Hepatocyte (in vitro differentiated cells): ENCODE measurements around the gene SCAF4. TPM values are rescaled to one million over a fixed set of nuclear protein-coding genes. Genes with fewer than 3 reads are reported as not detected.

Source experiments
- DNase-seq: peaks from one replicate; pipeline ENCODE4 v3.0.0-alpha.2; 2016; ENCODE audit warnings: low spot score
- H2AFZ ChIP-seq: fragments of 200-600 bp; sonication (generic); 2 replicates; pipeline ENCODE4 v1.6.0; 2016; ENCODE audit warnings: antibody characterized with exemption, mild to moderate bottlenecking
- H3K27ac ChIP-seq: fragments of 200-600 bp; sonication (generic); 2 replicates; pipeline ENCODE4 v1.5.1; 2016; ENCODE audit warnings: mild to moderate bottlenecking
- H3K27me3 ChIP-seq: fragments of 200-600 bp; sonication (generic); 2 replicates; pipeline ENCODE4 v1.6.1; 2016
- H3K36me3 ChIP-seq: fragments of 200-600 bp; sonication (generic); replicated peaks from 2 replicates; pipeline ENCODE4 v1.5.1; 2016; ENCODE audit warnings: low read depth; ENCODE audit not compliant: insufficient read depth
- H3K4me1 ChIP-seq: fragments of 200-600 bp; sonication (generic); 2 replicates; pipeline ENCODE4 v1.5.1; 2016; ENCODE audit warnings: mild to moderate bottlenecking, moderate library complexity; ENCODE audit not compliant: insufficient read depth
- H3K4me2 ChIP-seq: fragments of 200-600 bp; sonication (generic); 2 replicates; pipeline ENCODE4 v1.6.0; 2016
- H3K4me3 ChIP-seq: fragments of 200-600 bp; sonication (generic); 2 replicates; pipeline ENCODE4 v1.5.1; 2016; ENCODE audit warnings: mild to moderate bottlenecking
- H3K79me2 ChIP-seq: fragments of 200-600 bp; sonication (generic); 2 replicates; pipeline ENCODE4 v1.6.0; 2017; ENCODE audit warnings: mild to moderate bottlenecking
- H3K9me2 ChIP-seq: fragments of 200-600 bp; sonication (generic); replicated peaks from 2 replicates; pipeline ENCODE4 v1.6.0; 2017; ENCODE audit warnings: mild to moderate bottlenecking; ENCODE audit not compliant: insufficient read depth
- H3K9me3 ChIP-seq: fragments of 200-600 bp; sonication (generic); 2 replicates; pipeline ENCODE4 v1.5.1; 2016; ENCODE audit warnings: low read depth, mild to moderate bottlenecking
- H4K20me1 ChIP-seq: fragments of 200-600 bp; sonication (generic); 2 replicates; pipeline ENCODE4 v1.6.0; 2016; ENCODE audit warnings: mild to moderate bottlenecking; ENCODE audit not compliant: insufficient read depth, poor library complexity, severe bottlenecking
- CTCF ChIP-seq: fragments of 200-600 bp; sonication (generic); IDR thresholded peaks from 2 replicates; pipeline ENCODE4 v1.5.1; 2016; ENCODE audit warnings: antibody characterized with exemption, mild to moderate bottlenecking; ENCODE audit not compliant: poor library complexity
- EZH2 ChIP-seq: fragments of 200-600 bp; sonication (generic); IDR thresholded peaks from 2 replicates; pipeline ENCODE4 v1.6.1; 2016; ENCODE audit warnings: antibody characterized with exemption, mild to moderate bottlenecking, borderline replicate concordance
- EZH2phosphoT487 ChIP-seq: fragments of 200-600 bp; sonication (generic); IDR thresholded peaks from one replicate; pipeline ENCODE4 v1.6.1; 2018; ENCODE audit warnings: antibody characterized with exemption, mild to moderate bottlenecking, low read depth, moderate library complexity; ENCODE audit not compliant: unreplicated experiment, severe bottlenecking
- WGBS: methylation state at CpG from one replicate; pipeline ENCODE4 v1.1.6; 2016; ENCODE audit warnings: low lambda C conversion rate; ENCODE audit errors: missing lambda C conversion rate; 5-methylcytosine and 5-hydroxymethylcytosine counted together
- polyA plus RNA-seq: library from polyadenylated mRNA; unstranded; fragments of >200 nt; fragmentation: Nextera tagmentation; extraction: Ambion mirVana; gene quantifications from 2 replicates; pipeline ENCODE4 v1.2.1, GENCODE V29; 2016
- total RNA-seq: library from RNA; depleted of rRNA; stranded (reverse); fragments of >200 nt; gene quantifications from 2 replicates; pipeline ENCODE4 v1.2.3, GENCODE V29; 2014

SCAF4 gene
- total and polyA plus RNA-seq, 2 experiments from 2014 or later, result 18.7 to 33.1 TPM

GRCh38 chr21:31725202-31725839 is 6.6 kb downstream of the SCAF4 start:
- TF ChIP-seq CTCF (no peak), EZH2 (no peak), EZH2phosphoT487 (no peak)
- no peaks in the 10 kb centered on the region for H3K9me2 ChIP-seq
- H3K4me1 ChIP-seq, result peaks cover 19% of the 10 kb centered on the region
- H2AFZ ChIP-seq, result no peak overlapping the region
- WGBS, result 86% methylated on average over 6 of the region's 6 CpGs
- no peaks in the 10 kb centered on the region for H3K36me3 ChIP-seq
- H4K20me1 ChIP-seq, result peaks cover 98% of the 10 kb centered on the region
- no peaks in the 10 kb centered on the region for H3K9me3 ChIP-seq
- no peak overlapping the region for H3K4me3 ChIP-seq
- peaks cover 100% of the 10 kb centered on the region for H3K79me2 ChIP-seq
- DNase-seq, result no peak
- no peak overlapping the region for H3K27ac ChIP-seq
- H3K27me3 ChIP-seq, result no peaks in the 10 kb centered on the region
- no peak overlapping the region for H3K4me2 ChIP-seq

- H3K4me3 ChIP-seq, result no peak overlapping the region
- H3K4me2 ChIP-seq, result peak overlapping the region; percentile 9
- H3K79me2 ChIP-seq, result peaks cover 100% of the 10 kb centered on the region
- WGBS, result 88% methylated on average over 4 of the region's 4 CpGs
- no peaks in the 10 kb centered on the region for H3K36me3 ChIP-seq
- DNase-seq, result no peak
- no peaks in the 10 kb centered on the region for H3K9me2 ChIP-seq
- TF ChIP-seq EZH2phosphoT487 (no peak), EZH2 (no peak), CTCF (no peak)
- no peaks in the 10 kb centered on the region for H3K9me3 ChIP-seq
- H3K27ac ChIP-seq, result no peak overlapping the region
- peaks cover 98% of the 10 kb centered on the region for H4K20me1 ChIP-seq
- no peaks in the 10 kb centered on the region for H3K27me3 ChIP-seq
- no peak overlapping the region for H2AFZ ChIP-seq
- H3K4me1 ChIP-seq, result peaks cover 13% of the 10 kb centered on the region
Observed at GRCh38 chr21:31724552-31724951, 7.4 kb downstream of the SCAF4 start.

DNA sequence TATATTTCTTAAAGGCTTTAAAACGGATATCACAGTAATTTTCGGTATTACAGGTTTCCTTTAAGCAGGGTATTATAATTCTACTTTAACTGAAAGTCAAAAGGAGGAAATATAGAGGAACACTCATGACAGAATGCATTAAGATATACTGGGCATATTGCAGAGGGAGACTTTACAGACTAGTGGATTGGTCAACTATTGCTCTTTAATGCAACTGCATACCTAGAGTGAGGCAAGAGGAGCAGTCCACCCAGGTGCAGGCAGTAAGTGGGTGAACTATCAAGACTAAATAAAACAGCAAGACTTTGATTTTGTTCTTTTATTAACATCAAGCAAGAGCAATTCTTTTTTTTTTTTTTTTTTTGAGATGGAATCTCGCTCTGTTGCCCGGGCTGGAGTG is 10.5 kb downstream of the SCAF4 start:
- Histone ChIP-seq H3K9me2 (no peaks in the 10 kb centered on the region), H3K4me2 (no peak overlapping the region), H2AFZ (no peak overlapping the region), H3K9me3 (no peaks in the 10 kb centered on the region), H3K27ac (no peak overlapping the region), H3K79me2 (peaks cover 100% of the 10 kb centered on the region), H3K4me3 (no peak overlapping the region), H3K4me1 (no peaks in the 10 kb centered on the region), H4K20me1 (peaks cover 94% of the 10 kb centered on the region), H3K36me3 (no peaks in the 10 kb centered on the region), H3K27me3 (no peaks in the 10 kb centered on the region)
- TF ChIP-seq CTCF (no peak), EZH2phosphoT487 (no peak)
- 89% methylated on average over 4 of the region's 4 CpGs for WGBS
- DNase-seq, result no peak

DNA sequence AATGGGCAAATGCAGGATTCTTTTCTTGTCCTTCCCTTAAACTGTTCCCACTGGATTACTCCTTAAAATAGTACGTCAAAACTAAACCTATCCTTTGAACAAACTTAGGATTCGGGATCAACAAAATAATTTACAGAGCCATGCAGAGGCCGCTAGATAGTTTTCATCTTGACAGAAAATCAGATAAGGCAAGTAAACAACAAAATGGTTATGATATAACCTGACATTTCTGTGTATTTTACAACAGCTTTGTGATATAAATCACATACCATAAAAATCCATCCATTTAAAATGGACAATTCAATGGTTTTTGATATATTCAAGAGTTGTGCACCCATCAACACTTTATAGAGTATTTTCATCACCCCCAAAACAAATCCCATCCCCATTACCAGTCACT is 11.2 kb downstream of the SCAF4 start:
- no peaks in the 10 kb centered on the region for H3K27me3 ChIP-seq
- H3K9me3 ChIP-seq, result no peaks in the 10 kb centered on the region
- no peaks in the 10 kb centered on the region for H3K36me3 ChIP-seq
- H3K9me2 ChIP-seq, result no peaks in the 10 kb centered on the region
- 65% methylated on average over 3 of the region's 3 CpGs for WGBS
- peaks cover 96% of the 10 kb centered on the region for H4K20me1 ChIP-seq
- H3K27ac ChIP-seq, result no peak overlapping the region
- no peak for DNase-seq
- no peak overlapping the region for H2AFZ ChIP-seq
- no peak overlapping the region for H3K4me2 ChIP-seq
- H3K4me1 ChIP-seq, result no peaks in the 10 kb centered on the region
- H3K4me3 ChIP-seq, result no peak overlapping the region
- H3K79me2 ChIP-seq, result peaks cover 100% of the 10 kb centered on the region
- TF ChIP-seq EZH2 (no peak), CTCF (no peak), EZH2phosphoT487 (no peak)
